Activated CD4-positive, alpha-beta T cell treated with anti-CD3 and anti-CD28 coated beads, Interleukin-2, amount 10 ng/mL, durations not matched to agents 24 days and 14 days (primary cell): ENCODE results near the gene PSMC3. TPM values are rescaled to one million over a fixed set of nuclear protein-coding genes. Genes with fewer than 3 reads are reported as not detected.

ENCODE experiments used
- DNase-seq: peaks from one replicate; pipeline ENCODE4 v3.0.0; 2022
- H3K27ac Mint-ChIP-seq: one replicate; pipeline ENCODE4 v1.8.0; 2022; ENCODE audit warnings: mild to moderate bottlenecking, mixed read lengths
- H3K27me3 Mint-ChIP-seq: one replicate; pipeline ENCODE4 v1.8.0; 2022; ENCODE audit warnings: mixed read lengths
- H3K36me3 Mint-ChIP-seq: one replicate; pipeline ENCODE4 v1.8.0; 2022; ENCODE audit warnings: low read depth, mild to moderate bottlenecking, mixed read lengths
- H3K4me1 Mint-ChIP-seq: one replicate; pipeline ENCODE4 v1.8.0; 2021; ENCODE audit warnings: mixed read lengths
- H3K4me3 Mint-ChIP-seq: one replicate; pipeline ENCODE4 v1.8.0; 2022; ENCODE audit warnings: mild to moderate bottlenecking, moderate library complexity, mixed read lengths
- H3K9me3 Mint-ChIP-seq: one replicate; pipeline ENCODE4 v1.8.0; 2021; ENCODE audit warnings: mixed read lengths
- intact Hi-C: fragments of 100-400 bp; cut with micrococcal nuclease; formaldehyde crosslinking; loops from one replicate; pipeline ENCODE4 v1.15.1; 2023
- total RNA-seq: library from RNA; stranded (reverse); gene quantifications from 2 replicates; pipeline ENCODE4 v1.2.3, GENCODE V29; 2022

Gene PSMC3
- total RNA-seq, 1 donor from 2014 or later, result 234 TPM

GRCh38 chr11:47451436-47451835 is 25.2 kb upstream of the PSMC3 start:
- no peak overlapping the region for H3K27ac Mint-ChIP-seq
- H3K36me3 Mint-ChIP-seq, result no peaks in the 10 kb centered on the region
- peaks cover 6% of the 10 kb centered on the region for H3K4me1 Mint-ChIP-seq
- H3K9me3 Mint-ChIP-seq, result no peaks in the 10 kb centered on the region
- intact Hi-C loops, result no loop called here
- no peaks in the 10 kb centered on the region for H3K27me3 Mint-ChIP-seq
- DNase-seq, result no peak
- no peak overlapping the region for H3K4me3 Mint-ChIP-seq

DNA sequence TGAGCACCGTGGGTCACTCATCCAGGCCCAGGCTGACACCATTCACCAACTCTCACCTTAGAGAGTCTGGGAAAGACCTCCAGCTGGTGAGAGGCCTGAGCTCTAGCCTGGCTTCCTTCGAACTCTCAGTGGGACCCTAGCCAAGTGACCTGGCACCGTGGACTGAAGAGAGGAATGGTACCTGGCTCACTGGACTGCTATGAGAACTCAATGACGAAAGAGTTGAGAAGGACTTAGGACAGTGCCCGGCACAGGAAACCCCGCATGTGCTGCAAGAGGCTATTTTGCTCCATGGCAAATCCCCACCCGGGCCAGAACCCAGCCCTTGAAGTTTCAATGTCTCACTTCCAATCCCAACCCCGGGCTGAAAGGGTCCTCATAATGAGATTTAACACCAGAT is 23.3 kb upstream of the PSMC3 start:
- Mint-ChIP-seq H3K27me3 (no peaks in the 10 kb centered on the region), H3K4me3 (no peak overlapping the region), H3K4me1 (peaks cover 5% of the 10 kb centered on the region), H3K9me3 (no peaks in the 10 kb centered on the region), H3K36me3 (no peaks in the 10 kb centered on the region), H3K27ac (no peak overlapping the region)
- DNase-seq, result no peak
- intact Hi-C loops, result no loop called here

- no peak for DNase-seq
- no peaks in the 10 kb centered on the region for H3K36me3 Mint-ChIP-seq
- H3K4me3 Mint-ChIP-seq, result no peak within 1 kb of the TSS
- H3K4me1 Mint-ChIP-seq, result peaks cover 2% of the 10 kb centered on the region
- intact Hi-C loops, result no loop called here
- no peak within 1 kb of the TSS for H3K27ac Mint-ChIP-seq
- no peaks in the 10 kb centered on the region for H3K27me3 Mint-ChIP-seq
- H3K9me3 Mint-ChIP-seq, result no peaks in the 10 kb centered on the region
Measured at GRCh38 chr11:47448566-47449427, 22.6 kb upstream of the PSMC3 start, which contains the start of gene RAPSN. Gene RAPSN, minus strand, starts transcription at chr11:47449136. Its CDS starts 172 bp downstream, at chr11:47448964.

GRCh38 chr11:47447906-47448305 is 21.7 kb upstream of the PSMC3 start:
- H3K9me3 Mint-ChIP-seq, result no peaks in the 10 kb centered on the region
- no peak overlapping the region for H3K27ac Mint-ChIP-seq
- peaks cover 2% of the 10 kb centered on the region for H3K4me1 Mint-ChIP-seq
- no peaks in the 10 kb centered on the region for H3K27me3 Mint-ChIP-seq
- intact Hi-C loops, result no loop called here
- H3K36me3 Mint-ChIP-seq, result no peaks in the 10 kb centered on the region
- no peak overlapping the region for H3K4me3 Mint-ChIP-seq
- DNase-seq, result no peak

GRCh38 chr11:47446833-47447232 is 20.6 kb upstream of the PSMC3 start:
- peaks cover 2% of the 10 kb centered on the region for H3K4me1 Mint-ChIP-seq
- intact Hi-C loops, result no loop called here
- no peak overlapping the region for H3K27ac Mint-ChIP-seq
- no peak for DNase-seq
- H3K4me3 Mint-ChIP-seq, result no peak overlapping the region
- no peaks in the 10 kb centered on the region for H3K9me3 Mint-ChIP-seq
- H3K27me3 Mint-ChIP-seq, result no peaks in the 10 kb centered on the region
- H3K36me3 Mint-ChIP-seq, result no peaks in the 10 kb centered on the region

DNA sequence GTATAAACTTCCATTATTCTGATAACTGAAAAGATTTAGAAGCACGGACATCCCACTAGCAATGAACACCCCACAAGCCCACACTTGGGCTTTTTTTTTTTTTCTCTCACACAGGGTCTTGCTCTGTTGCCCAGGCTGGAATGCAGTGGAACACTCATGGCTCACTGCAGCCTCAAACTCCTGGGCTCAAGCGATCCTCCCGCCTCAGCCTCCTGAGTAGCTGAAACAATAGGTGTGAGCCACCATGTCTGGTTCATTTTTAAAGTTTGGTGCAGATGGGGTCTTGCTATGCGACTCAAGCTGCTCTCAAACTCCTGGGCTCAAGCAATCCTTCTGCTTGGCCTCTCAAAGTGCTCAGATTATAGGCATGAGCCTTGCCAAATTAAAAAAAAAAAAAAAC is 19.6 kb upstream of the PSMC3 start:
- H3K4me1 Mint-ChIP-seq, result peaks cover 2% of the 10 kb centered on the region
- intact Hi-C loops, result no loop called here
- H3K27me3 Mint-ChIP-seq, result no peaks in the 10 kb centered on the region
- no peak overlapping the region for H3K27ac Mint-ChIP-seq
- H3K4me3 Mint-ChIP-seq, result no peak overlapping the region
- H3K9me3 Mint-ChIP-seq, result no peaks in the 10 kb centered on the region
- no peaks in the 10 kb centered on the region for H3K36me3 Mint-ChIP-seq
- no peak for DNase-seq

GRCh38 chr11:47443817-47444216 is 17.6 kb upstream of the PSMC3 start:
- Mint-ChIP-seq H3K9me3 (no peaks in the 10 kb centered on the region), H3K27me3 (no peaks in the 10 kb centered on the region), H3K36me3 (no peaks in the 10 kb centered on the region), H3K27ac (no peak overlapping the region), H3K4me3 (no peak overlapping the region), H3K4me1 (peaks cover 2% of the 10 kb centered on the region)
- intact Hi-C loops, result no loop called here
- DNase-seq, result no peak

GRCh38 chr11:47443028-47443700 is 16.9 kb upstream of the PSMC3 start:
- DNase-seq, result no peak
- H3K9me3 Mint-ChIP-seq, result no peaks in the 10 kb centered on the region
- H3K4me3 Mint-ChIP-seq, result no peak overlapping the region
- no peaks in the 10 kb centered on the region for H3K27me3 Mint-ChIP-seq
- H3K27ac Mint-ChIP-seq, result no peak overlapping the region
- intact Hi-C loops, result no loop called here
- H3K36me3 Mint-ChIP-seq, result no peaks in the 10 kb centered on the region
- H3K4me1 Mint-ChIP-seq, result peaks cover 2% of the 10 kb centered on the region

DNA sequence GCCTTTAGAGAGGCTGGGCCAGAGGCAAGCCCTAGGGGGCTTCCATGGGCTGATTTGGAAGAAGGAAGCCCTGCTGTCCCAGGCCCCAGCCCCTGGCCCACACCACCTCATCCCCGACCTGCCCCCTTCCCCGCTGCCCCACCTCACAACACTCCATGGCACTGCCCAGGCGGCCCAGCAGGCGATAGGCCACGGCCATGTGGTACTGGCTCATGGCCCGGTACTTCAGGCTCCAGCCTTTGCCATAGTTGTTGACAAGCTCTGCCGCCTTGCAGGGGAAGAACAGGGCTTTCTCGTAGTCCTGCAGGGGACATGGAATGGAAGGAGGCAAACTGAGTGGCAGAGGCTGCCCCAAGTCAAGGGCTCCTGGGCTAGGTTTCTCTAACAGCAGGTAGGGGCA is 16.3 kb upstream of the PSMC3 start:
- Mint-ChIP-seq H3K27me3 (no peaks in the 10 kb centered on the region), H3K9me3 (no peaks in the 10 kb centered on the region), H3K36me3 (no peaks in the 10 kb centered on the region), H3K4me1 (peaks cover 2% of the 10 kb centered on the region), H3K4me3 (no peak overlapping the region), H3K27ac (no peak overlapping the region)
- DNase-seq, result no peak
- intact Hi-C loops, result no loop called here

GRCh38 chr11:47441421-47441820 is 15.2 kb upstream of the PSMC3 start:
- Mint-ChIP-seq H3K27me3 (no peaks in the 10 kb centered on the region), H3K4me3 (no peak overlapping the region), H3K9me3 (no peaks in the 10 kb centered on the region), H3K36me3 (no peaks in the 10 kb centered on the region), H3K27ac (no peak overlapping the region), H3K4me1 (no peaks in the 10 kb centered on the region)
- intact Hi-C loops, result no loop called here
- DNase-seq, result no peak

GRCh38 chr11:47440054-47440476 is 13.8 kb upstream of the PSMC3 start:
- Mint-ChIP-seq H3K36me3 (no peaks in the 10 kb centered on the region), H3K27me3 (no peaks in the 10 kb centered on the region), H3K4me3 (no peak overlapping the region), H3K27ac (no peak overlapping the region), H3K9me3 (no peaks in the 10 kb centered on the region), H3K4me1 (no peaks in the 10 kb centered on the region)
- DNase-seq, result no peak
- intact Hi-C loops, result no loop called here

- no peak overlapping the region for H3K4me3 Mint-ChIP-seq
- no peaks in the 10 kb centered on the region for H3K27me3 Mint-ChIP-seq
- no peaks in the 10 kb centered on the region for H3K36me3 Mint-ChIP-seq
- DNase-seq, result no peak
- intact Hi-C loops, result no loop called here
- H3K9me3 Mint-ChIP-seq, result no peaks in the 10 kb centered on the region
- H3K27ac Mint-ChIP-seq, result no peak overlapping the region
- no peaks in the 10 kb centered on the region for H3K4me1 Mint-ChIP-seq
Measured at GRCh38 chr11:47438721-47439120, 12.5 kb upstream of the PSMC3 start.

DNA sequence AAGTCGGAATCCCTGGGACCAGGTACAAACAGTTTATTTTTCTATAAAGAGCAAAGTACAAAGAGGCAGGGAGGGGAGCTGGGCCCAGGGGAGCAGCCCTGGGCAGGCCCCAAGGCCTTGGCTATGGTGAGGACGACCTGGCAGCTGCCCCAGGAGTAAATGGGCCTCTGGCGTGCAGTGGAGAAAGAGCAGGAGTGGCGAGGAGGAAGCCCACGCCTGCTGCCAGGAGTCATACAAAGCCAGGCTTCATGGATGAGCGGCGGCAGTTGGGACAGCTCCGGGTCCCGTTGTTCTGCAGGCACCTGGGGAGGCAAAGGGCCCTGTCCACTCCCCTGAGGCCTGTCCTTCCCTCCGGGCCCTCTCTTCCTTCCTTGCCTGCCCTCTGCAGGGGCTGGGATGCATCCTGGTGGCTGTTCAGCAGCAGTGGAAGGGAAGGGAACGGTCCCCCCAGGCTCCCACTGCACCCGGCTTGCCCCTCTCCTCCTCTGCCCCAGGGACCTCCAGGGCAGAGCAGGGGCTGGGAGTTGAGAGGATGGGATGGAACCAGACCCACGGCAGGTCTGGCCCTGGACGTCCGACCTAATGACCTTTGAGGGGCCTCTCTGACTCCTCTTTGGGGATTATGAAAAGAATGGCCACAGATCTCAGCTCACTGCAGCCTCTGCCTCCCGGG is 11.6 kb upstream of the PSMC3 start:
- no peak for DNase-seq
- no peaks in the 10 kb centered on the region for H3K9me3 Mint-ChIP-seq
- H3K27me3 Mint-ChIP-seq, result no peaks in the 10 kb centered on the region
- no peak overlapping the region for H3K27ac Mint-ChIP-seq
- intact Hi-C loops, result no loop called here
- no peaks in the 10 kb centered on the region for H3K4me1 Mint-ChIP-seq
- H3K36me3 Mint-ChIP-seq, result no peaks in the 10 kb centered on the region
- H3K4me3 Mint-ChIP-seq, result no peak overlapping the region

DNA sequence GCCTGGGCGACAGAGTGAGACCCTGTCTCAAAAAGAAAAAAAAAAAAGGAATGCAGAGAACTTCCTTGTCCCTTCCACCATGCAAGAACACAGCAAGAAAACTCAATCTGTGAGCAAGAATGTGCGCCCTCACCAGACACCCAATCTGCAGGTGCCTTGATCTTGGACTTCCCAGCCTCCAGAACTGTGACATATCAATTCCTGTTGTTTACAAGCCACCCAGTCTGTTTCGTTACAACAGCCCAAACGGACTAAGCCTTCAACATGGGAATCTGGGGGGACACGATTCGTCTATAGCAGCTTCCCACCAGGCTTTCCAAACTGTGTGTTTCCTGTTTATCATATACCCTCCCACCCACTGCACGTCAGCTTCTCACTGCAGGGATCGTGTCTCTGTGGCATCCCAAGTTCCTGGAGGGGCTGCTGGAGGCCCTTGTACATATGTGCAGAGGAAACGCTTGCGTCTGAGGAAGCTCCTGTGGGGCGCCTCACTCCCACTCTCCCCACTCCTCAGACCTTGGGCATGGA is 11.0 kb upstream of the PSMC3 start:
- Mint-ChIP-seq H3K4me1 (no peaks in the 10 kb centered on the region), H3K36me3 (no peaks in the 10 kb centered on the region), H3K9me3 (no peaks in the 10 kb centered on the region), H3K27me3 (no peaks in the 10 kb centered on the region), H3K27ac (no peak overlapping the region), H3K4me3 (no peak overlapping the region)
- no peak for DNase-seq
- intact Hi-C loops, result no loop called here
